HepG2 (cell line): ENCODE results near the gene LIPC.

ENCODE experiments used
- ATF6 ChIP-seq: sonication (generic); formaldehyde crosslinking; conservative IDR thresholded peaks from 2 replicates; pipeline ENCODE4 v1.4.0; 2020; ENCODE audit warnings: missing genetic modification reagents
- ZNF33A ChIP-seq: sonication (generic); formaldehyde crosslinking; IDR thresholded peaks from 2 replicates; pipeline ENCODE4 v1.5.1; 2020; ENCODE audit warnings: missing genetic modification reagents, mild to moderate bottlenecking, moderate library complexity, borderline replicate concordance

- TF ChIP-seq ATF6 (CRISPR knock-in tag), result no peak
- no peak for TF ChIP-seq ZNF33A (CRISPR knock-in tag)
Measured at GRCh38 chr15:58573270-58573669, 141.5 kb downstream of the LIPC start.
